ENCODE results near the gene COQ2.
A peak's percentile ranks its signal among the peaks of the same experiment; 100 is the strongest.
"Not testable (repeated sequence)": the region's sequence is repeated elsewhere in the genome, so short reads cannot be mapped to it uniquely, and the experiment has no call there.

The COQ2 gene

DNA sequence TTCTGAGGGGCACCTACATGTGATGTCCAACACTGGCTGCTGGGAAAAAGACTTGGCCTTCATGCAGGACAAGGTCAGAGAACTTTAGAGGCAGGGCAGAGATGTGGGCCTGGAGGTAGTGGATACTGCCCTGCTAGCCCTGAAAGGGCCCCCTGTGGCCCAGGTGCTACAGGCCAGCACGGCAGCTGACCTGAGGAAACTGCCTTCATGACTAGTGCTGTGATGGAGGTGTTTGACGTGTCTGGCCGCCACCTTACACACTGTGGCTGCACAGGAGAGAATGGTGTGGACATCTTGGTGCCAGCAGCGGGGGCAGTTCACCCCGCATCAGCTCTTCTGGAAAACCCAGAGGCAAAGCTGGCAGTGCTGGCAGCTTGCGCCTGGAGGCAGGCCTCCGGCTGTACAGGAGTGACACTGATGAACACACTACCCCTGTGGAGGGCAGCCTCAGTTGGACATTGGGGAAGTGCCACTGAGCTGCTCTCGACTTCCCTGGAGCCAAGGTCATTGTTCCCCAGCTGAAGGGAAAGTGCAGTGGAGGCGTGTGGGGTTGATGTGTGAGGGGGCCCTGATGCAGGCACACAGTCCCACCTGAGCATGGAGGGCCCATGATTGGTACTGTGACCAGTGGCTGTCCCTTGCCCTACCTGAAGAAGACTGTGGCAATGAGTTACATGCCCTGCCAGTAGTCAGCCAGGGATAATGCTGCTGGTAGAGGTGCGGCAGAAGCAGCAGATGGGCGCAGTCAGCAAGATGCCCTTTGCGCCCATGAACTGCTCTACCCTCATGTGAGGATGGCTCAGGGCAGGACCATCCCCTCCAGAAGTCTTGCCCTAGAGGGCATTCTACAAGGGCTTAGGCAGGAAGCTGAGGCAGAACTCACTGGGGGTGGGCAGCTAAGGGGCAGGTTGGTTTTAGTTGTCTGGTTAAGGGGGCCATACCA is 36.9 kb downstream of the COQ2 start:
- DNase-seq: no peak

DNA sequence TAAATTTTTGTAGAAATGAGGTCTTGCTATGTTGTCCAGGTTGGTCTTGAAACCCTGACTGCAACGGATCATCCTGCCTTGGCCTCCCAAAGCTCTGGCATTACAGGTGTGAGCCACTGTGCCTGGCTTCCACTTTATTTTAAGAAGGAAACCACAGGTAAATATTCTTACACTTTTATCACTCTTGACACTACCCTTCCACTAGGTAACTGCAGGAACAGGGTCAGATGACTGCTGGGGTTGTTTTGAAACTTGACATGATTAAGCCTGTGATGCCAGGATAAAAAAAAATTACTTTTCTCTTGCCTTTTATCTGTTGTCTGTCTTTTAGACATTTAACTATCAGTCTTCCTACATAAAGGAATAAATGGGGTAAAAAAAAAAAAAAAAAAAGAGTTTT is 43.5 kb downstream of the COQ2 start:
- no peak for DNase-seq

DNA sequence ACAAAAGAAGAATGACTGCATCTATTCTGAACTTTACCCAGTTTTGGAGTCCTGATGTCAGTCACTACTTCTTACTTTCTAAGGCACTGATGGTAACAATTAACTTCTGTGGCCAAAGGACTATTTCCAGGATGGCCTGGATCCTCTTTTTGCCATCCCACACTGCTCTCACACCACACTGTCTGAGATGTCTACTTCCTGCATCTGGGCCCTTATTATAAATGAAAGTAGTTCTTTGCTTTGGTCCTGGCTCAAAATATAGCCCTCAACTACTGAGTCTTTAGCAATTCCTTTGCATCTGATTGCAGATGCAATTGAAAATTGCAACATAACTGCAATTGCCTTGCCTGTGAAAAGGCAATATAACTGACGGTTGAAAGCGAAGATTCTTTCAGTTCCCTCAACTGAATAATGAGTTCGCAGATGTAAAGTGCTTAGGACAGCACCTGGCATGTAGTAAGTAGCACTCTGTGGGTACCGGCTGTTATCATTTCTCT is 44.2 kb downstream of the COQ2 start:
- no peak for DNase-seq

DNA sequence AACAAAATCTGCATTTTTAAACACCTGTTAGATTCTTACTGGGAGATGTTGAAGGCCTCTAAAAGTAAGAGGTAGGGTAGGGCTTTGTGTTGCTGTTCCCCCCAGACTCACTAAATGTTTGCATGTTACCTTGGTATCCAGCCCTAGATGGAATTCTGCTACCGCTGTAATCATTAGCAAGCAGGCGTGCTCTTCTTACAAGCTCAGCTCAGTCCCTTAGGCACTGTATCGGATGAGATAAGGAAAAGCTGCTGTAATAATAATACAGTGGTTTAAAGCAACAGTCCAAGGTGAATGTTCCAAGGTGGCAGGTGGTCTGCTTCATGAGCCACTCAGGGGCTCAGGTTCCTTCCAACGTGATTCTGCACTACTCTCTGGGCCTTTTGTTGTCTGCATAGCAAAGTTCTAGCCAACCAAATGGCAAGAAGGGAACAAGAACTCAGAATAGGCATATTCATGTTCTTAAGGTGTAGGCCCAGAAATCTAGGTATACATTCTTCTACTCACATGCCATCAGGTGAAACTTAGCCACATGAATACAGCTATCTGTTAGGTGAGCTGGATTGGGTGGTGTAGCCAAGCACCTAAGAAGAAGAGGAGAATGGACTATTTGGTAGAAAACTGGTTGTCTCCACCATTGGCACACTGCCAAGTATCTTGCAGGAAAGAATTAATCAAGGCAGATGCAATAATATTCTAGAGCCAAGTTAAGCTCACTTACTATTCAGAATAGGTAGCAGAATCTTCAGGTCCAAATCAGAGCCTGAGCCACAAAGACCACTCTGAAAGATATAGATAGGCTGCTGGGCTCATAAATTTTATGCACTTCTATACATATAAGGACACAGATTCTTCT is 46.0 kb downstream of the COQ2 start:
- no peak for DNase-seq

DNA sequence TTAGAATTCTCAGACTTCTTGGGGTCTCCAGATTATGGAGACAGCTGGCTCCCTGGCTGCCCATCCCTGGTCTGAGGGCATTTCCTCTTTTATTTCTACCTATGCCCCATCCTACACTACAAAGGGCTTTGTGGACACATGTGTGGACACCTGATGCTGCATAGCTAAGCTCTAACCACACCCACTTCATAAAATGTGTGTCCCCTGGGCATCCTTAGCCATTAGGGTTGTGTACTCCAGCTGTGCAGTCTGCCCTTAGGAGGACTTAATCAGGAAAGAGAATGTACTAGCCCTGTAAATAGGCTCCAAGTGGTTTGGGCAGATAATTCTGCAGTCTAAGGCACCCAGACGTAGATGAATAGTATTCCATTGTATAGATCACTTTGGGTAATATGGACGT is 47.0 kb downstream of the COQ2 start:
- DNase-seq: no peak

DNA sequence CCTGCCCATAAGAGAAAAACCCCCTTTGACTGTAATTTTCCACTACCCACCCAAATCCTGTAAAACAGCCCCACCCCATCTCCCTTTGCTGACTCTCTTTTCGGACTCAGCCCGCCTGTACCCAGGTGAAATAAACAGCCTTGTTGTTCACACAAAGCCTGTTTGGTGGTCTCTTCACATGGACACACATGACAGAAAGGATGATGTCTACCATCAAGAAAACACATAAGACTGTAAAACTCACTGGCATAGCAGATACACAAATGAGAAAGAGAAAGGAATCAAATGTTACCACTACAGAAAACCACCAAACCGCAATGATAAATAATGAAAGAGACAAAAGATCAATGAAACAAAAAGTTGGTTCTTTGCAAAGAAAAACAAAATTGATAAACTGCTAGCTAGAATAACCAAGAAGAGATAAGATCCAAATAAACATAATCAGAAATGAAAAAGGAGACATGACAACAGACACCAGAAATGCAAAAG is 48.9 kb downstream of the COQ2 start:
- DNase-seq: not testable (repeated sequence)

DNA sequence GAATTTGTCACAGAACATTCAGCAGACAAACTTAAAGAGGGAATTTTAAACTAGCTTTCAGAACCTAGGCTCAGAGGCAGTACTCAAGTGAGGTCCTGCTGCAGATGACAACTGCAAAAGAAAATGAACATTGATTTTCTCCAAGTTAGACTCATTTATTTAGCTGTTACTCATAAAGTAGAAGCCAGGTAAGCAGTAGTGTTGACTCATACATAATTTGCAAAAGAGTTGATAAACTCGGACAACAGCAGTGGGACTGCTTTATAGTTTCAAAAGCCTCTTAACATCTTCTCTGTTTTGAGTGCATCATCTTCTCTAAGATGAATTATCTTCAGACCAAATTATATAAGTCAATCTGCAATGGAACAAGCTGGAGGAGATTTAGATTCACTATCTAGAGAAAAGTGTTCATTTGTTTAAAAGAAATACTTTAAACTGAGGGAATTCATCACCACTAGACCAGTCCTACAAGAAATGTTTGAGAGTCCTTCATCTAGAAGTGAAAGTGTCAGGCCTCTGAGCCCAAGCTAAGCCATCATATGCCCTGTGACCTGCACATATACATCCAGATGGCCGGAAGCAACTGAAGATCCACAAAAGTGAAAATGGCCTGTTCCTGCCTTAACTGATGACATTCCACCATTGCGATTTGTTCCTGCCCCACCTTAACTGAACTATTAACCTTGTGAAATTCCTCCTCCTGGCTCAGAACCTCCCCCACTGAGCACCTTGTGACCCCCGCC is 49.5 kb downstream of the COQ2 start:
- DNase-seq: no peak

DNA sequence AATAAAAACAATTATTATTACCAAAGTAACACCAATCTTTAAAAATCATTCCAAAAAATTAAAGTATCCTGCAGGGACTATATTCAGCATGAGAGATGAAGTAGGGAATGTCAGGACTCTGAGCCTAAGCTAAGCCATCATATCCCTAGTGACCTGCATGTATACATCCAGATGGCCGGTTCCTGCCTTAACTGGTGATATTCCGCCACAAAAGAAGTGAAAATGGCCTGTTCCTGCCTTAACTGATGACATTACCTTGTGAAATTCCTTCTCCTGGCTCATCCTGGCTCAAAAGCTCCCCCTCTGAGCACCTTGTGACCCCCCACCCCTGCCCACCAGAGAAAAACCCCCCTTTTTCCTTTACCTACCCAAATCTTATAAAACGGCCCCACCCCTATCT is 50.2 kb downstream of the COQ2 start:
- not testable (repeated sequence) for DNase-seq

DNA sequence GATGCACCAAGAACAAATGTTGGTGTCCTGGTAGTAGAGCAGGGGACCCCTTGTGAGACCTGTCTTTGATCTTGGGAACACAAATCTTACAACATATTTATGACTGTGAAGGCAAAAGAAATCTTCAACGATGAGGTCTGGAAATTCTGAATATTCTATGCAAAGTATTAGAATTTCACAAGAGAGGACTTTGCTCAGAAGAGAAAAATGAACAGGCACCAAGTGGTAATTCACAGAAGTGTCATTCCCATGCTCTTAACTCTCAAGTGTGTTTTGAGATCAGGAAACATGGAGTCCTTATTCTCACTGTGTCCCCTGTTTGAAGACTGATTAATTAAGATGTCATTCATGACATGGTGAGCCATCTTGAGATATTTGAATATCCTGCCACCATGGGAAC is 52.5 kb downstream of the COQ2 start:
- DNase-seq: no peak

DNA sequence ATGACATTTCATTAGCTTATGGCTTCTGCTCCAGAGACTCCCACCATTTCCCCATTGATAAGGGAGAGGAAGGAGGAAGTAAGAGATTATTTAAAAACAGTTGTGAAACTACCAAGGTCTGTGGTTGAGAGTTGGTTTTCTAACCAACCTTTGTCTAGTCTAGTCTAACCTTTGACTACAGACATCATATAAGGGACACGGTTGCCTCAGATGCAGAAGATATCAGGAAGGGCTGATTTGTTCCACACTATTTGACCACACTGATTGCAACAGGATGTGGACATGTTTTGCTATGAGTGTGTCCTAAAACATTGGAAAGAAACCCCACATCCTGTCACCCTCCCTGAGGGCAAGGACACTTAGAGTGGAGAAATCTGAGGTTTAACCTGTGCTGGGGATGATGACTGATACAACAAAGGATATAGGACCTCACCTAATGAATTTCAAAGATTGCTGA is 53.0 kb downstream of the COQ2 start:
- no peak for DNase-seq

DNA sequence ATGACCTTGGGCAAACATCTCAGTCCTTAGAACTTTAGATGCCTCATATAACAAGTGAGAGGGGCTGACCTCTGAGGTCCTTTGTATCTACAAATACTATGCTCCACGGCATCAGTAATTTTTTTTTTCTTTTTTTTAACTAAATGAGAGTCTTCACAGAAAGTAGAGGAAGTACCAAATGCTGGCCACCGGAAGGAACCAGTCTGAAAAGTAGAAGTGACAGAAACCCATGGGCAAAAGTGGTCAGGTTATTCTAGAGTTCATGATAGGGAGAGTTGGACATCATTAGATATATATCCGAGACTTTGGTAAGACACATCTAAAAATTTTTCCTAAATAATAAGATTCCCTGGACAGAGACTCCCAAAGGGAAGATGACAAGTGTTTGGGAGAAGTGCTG is 53.7 kb downstream of the COQ2 start:
- DNase-seq: no peak

DNA sequence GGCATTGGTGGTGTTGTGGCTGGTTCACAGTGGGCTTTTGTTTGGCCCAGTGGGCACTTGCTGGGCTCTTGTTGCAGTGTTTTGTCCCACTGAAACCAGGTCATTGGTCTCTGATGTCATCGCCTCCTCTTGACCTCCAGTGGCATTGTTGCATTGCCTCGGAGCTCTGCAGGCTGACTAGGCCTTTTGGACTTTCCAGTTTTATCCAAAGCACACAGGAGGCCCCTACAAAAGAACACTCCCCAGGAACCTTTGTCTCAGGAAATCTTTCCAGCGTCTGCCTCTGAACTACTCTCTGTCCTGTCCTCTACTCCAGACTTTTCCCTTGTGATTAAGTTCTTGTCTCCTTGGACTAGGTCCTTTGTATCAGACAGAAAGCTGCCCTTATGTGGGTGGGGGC is 54.8 kb downstream of the COQ2 start:
- DNase-seq: no peak

DNA sequence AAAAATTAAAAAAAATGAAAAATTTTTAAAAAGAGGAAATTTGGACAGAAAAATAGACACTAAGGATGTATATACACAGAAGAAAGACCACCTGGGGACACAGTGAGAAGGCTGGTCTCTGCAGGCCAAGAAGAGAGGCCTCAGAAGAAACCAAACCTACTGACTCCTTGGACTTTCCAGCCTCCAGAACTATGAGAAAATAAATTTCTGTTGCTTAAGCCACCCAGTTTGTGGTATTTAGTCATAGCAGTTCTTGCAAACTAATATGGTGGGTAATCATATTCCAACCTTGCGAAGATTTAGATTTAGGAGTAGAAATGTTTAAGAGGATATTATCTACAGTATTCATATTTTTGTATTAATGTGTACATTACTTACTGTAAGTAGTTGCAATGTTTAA is 56.4 kb downstream of the COQ2 start:
- no peak for DNase-seq

DNA sequence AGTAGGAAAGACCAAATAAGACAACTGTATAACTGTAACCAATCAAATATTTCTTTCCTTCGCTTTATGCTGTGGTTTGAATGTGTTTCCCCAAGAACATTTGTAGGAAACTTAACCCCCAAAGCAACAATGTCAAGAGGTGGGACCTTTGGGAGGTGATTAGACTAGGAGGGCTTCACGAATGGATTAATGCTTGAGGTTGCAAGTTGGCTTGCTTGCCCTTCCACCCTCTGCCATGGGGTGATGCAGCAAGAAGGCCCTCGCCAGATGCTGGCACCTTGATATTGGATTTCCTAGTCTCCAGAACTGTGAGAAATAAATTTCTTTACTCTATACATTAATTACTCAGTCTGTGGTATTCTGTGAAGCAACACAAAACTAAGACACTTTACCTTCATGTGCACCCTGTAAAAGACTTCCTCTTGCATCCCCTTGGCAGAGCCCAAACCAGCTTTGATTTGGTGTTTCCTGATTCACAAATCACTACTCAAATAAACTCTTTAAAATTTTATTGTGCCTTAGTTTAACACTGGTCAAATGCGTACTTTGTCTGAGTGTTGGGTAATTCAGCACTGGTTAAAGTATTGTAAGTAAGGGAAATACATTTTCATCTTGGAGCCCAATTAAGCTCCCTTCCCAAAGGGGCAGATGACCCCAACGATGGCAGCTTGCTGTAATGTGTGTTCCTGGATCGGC is 59.9 kb downstream of the COQ2 start:
- DNase-seq: no peak

DNA sequence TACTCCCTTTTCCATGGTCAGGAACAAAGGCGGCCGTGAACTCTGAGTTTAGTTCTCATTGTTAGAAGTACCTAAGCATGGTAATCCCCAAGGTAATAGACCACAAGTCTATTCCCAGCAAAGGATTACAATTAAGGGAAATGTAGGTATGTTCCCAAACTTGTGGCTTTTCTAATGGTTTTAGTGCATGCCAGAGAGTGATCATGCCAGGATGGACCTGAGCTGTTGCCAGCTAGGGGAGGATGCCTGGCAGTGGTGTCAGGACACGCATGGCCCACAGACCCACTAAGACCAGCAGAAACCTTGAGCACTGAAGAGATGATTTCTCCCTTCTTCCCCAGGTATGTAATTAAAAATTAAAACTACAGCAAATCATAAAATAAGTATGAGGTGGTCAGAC is 60.8 kb downstream of the COQ2 start:
- DNase-seq: no peak

DNA sequence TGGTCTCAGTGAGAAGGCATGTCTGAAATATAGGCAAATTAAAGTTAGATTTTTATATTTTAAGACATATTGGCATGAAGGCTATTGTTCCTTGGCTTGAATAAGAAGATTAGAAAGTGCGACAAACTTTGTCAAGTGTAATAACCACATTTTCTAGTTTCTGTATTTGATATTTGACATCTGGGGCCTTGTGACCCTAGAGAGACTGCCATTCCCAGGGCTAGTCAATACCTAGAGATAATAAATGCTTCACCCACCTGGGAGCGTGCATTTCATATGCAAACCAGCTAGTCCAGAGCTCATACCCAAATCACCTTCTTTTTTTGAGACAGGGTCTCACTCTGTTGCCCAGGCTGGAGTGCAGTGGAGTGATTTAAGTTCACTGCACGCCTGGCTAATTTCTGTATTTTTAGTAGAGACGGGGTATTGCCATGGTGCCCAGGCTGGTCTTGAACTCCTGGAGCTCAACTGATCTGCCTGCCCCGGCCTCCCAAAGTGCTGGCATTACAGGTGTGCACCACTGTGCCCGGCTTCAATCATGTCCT is 62.6 kb downstream of the COQ2 start:
- no peak for DNase-seq

DNA sequence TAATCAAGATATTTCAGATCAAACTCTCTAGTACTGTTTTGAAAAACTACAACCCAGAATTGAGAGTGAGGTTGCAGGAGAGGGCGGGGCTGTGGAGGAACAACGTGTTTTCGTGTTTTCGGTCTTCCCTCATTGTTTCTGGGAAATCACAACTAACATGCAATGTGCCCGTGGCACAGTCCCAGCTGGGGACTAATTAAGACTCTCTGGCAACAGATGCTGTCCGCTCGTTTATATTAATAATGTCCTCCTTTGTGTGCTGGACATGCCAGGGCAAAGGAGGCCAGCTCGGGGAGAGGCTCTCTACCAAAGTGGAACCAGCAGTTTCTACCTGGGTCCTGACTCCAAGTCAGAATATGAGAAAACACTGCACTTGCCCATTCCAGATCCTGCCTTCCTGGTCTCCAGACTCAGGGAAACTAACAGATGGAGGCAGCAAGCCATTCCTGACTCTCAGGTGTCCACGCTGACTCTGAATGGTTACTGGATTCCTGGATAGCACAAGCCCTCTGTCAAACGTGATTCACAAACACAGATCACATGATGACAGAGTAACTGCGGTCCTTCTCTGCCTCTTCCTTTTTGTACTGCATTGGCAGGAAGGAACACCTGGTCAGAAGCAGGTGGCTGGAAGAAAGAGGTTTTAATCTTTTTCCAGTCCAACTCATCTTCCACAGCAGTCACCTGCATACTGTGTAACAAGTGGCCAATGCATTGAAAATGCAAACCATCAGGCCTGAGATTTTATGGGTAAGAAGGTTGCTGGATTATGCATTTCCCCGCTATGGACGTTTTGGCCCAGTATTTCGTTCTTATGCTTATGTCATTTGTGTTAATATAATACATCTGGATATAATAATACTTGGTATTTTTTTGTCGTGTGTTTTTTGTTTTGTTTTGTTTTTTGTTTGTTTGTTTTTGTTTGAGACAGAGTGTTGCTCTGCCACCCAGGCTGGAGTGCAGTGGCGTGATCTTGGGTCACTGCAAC is 65.0 kb downstream of the COQ2 start:
- DNase-seq: no peak

DNA sequence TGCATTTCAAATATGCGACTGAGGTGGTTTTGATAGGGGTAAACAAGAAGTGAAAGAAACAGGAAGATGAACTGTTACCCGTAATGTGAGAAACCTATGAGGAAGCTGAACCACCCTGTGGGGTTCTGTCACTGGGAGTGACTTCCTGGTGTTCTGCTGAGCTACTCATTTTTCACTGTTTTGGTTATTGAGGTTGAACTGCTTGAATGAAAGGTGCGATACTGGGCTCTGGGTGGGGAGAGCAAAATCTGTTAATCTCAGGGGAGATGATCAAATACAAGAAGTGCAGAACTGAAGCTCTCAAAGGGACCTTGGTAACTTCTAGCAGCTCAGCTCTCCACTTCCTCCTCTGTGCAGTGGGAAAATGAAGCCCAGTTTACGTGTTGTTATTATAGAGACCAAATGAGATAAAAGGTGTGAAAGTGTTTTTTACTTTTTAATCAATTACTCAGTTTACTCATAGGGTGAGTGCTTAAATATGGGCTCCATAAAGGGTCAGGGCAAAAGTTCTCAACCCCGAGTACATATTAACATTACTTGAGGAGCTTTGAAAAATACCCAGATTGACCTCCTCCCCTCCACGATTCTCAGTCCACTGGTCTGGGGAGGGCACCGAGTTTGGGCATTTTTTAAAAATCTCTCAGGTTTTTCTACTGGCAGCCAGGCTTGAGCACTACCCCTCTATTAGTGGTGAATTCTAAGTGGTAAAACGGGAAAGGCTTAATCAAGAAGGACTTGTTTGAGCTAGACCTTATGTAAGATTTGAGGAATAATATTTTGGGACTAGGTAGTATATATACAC is 66.7 kb downstream of the COQ2 start:
- DNase-seq: peak; percentile 36

DNA sequence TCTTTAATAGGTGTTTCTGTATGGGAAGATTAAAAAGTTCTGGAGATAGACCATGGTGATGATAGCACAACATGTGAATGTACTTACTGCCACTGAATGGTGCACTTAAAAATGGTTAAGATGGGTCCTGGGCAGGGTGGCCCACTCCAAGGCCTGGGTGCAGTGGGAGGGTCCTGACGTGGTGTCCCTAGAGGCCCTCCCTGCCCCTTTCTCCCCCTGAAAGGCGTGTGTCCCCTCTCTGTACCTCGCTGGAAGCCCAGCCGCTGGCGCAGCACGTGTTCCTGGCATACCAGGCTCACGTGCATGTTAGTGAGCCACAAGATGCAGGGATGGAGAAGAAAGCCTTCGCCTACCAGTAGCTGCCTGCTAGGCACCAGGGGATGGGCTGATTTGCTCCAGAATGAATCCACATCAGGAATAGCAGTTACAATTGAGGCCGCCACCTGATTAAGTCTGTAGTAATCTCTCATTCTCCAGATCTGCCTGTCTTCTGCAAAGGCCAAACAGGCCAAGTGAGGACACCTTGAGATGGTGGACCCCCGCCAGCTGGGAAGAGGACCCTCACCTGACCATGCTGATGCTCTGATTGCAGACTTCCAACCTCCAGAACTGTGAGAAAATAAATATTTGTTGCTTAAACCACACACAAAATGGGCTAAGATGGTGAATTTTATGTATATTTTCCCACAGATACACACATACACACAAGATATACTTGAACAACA is 67.5 kb downstream of the COQ2 start:
- no peak for DNase-seq
